NCI-H446 treated with DMSO at 0.1 percent for 48 hours (cell line): ENCODE measurements around the gene SERPINC1.
"Not testable (repeated sequence)": the region's sequence is repeated elsewhere in the genome, so short reads cannot be mapped to it uniquely, and the experiment has no call there.

Experiments
- DNase-seq: peaks from one replicate; lab custom pipeline; 2025; lab: John Stamatoyannopoulos, UW

Gene SERPINC1

GRCh38 chr1:173889885-173890284, 27.2 kb downstream of the SERPINC1 start:
- no peak for DNase-seq

- no peak for DNase-seq
Observed at GRCh38 chr1:173888749-173889148, 28.4 kb downstream of the SERPINC1 start.

DNA sequence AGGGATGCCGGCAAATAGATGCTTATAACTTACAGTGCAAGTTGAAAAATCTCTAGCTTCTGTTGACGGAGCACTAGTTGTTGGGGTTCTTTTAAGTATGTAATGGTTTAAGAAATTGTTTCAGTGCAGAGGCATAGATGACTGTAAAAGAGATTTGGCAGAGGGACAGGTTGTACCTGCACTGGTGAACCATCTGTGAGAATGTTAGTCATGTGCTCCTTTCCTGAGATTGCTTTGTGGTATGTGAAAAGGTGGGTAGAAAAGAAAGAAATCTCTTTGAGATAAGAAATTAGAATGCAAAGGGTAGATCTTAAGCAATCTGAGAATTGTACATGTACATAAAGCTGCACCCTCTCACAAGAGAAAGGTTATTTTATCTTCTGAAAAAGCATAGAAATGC, 29.5 kb downstream of the SERPINC1 start:
- DNase-seq = no peak

DNA sequence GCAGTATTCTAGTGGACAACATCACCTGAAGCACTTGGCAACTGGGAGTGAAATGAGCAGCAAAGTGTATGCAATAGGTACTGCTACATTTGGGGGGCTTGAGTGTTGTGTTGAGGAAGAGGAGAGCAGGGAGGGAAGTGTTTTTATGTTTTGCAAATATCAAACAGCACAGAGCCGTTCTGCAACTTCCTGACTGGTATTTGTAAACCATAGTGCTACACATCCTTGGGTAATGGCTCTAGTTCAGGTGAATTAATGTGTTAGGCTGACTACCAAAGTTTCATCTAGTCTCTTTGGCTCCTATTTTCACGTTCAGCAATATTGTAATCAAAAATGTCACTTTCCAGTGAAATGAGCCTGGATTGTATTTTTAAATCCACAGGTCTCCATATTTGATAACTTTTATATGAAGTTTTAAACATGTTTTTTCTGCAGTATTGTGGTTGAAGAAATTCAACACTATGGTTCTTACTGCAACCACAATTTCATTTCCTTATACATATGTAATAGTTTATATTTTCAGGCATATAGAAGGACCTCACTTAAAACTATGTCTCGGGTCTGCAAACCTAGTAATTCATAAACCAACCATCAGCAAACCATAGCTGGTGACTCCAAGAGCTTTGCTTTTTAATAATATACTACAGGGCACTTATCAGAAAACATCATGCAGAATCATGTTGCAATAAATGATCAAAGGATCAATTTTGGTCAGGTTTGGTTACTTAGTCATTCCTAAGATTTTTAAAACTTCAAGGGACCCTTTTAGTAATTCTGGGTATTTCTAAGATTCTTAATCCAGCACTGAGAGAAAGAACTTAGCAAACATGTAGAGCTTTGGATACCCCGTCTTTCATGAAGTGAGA, 30.1 kb downstream of the SERPINC1 start:
- no peak for DNase-seq

DNA sequence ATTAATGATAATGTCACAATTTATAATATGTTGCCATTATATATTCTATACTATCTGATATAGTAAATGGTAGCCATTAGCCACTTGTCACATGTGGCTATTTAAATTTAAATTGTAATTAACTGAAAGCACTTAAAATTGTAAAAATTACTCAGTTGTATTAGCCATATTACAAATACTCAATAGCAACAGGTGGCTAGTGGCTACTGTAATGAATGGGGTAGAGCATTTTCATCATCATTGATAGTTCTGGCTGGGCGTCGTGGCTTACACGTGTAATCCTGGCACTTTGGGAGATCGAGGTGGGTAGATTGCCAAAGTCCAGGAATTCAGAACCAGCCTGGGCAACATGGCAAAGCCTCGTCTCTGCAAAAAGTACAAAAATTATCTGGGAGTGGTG, 32.4 kb downstream of the SERPINC1 start:
- DNase-seq = no peak

DNA sequence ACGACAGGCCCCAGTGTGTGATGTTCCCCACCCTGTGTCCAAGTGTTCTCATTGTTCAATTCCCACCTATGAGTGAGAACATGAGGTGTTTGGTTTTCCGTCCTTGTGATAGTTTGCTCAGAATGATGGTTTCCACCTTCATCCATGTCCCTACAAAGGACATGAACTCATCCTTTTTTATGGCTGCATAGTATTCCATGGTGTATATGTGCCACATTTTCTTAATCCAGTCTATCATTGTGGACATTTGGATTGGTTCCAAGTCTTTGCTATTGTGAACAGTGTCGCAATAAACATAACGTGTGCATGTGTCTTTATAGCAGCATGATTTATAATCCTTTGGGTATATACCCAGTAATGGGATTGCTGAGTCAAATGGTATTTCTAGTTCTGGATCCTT, 36.0 kb downstream of the SERPINC1 start:
- not testable (repeated sequence) for DNase-seq

DNA sequence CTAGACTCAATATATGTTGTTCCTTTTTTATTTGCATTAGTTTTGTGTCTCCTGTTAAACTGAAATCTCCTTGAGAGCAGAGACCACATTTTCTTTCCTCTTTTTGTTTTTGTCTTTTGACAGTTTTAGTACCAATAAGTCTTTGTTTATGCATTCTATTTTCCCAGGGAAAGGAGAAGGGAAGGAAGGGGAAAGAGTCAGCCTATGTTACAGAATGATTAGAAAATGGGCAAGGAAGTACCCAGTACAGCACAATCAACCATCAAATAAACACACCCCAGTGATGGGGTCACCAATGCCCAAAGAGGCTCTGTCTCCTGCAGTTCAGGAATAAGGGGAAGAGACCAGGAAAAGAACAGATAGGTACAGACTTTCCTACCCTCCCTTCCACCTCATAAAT, 38.9 kb downstream of the SERPINC1 start:
- no peak for DNase-seq

DNA sequence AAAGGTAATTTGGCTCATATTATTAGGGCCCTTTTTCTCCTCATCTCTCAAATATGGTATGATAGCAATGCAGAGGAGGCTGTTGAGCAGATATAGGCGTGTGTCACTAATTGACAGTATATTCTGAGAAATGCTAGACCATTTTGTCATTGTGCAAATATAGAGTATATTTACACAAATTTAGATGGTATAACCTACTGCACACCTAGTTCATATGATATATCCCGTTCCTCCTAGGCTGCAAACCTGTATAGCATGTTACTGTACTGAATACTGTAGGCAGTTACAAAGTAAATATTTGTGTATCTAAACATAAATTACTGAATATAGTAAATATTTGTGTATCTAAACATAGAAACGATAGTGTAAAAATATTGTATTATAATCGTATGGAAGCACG, 40.4 kb downstream of the SERPINC1 start:
- no peak for DNase-seq

- no peak for DNase-seq
Observed at GRCh38 chr1:173871500-173871899, 45.6 kb downstream of the SERPINC1 start.

DNA sequence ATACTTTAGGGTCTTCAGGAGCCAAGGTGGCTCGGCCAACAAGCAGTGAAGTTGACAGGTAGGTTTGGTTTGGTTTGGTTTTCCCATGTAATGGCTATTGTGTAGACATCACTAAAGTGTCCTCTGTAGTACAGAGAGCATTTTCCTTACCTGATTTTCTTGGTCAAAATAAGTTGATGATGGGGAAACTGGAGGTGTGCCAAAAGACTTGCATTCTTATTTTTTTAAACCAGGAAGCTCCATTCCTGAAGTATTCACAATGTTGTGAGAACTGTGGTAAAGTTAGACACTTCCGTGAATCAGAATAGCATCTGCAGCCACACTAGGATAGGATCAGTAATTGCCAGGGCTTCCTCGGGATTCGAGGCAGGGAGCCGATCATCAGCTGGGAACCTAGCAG, 46.0 kb downstream of the SERPINC1 start:
- no peak for DNase-seq

DNA sequence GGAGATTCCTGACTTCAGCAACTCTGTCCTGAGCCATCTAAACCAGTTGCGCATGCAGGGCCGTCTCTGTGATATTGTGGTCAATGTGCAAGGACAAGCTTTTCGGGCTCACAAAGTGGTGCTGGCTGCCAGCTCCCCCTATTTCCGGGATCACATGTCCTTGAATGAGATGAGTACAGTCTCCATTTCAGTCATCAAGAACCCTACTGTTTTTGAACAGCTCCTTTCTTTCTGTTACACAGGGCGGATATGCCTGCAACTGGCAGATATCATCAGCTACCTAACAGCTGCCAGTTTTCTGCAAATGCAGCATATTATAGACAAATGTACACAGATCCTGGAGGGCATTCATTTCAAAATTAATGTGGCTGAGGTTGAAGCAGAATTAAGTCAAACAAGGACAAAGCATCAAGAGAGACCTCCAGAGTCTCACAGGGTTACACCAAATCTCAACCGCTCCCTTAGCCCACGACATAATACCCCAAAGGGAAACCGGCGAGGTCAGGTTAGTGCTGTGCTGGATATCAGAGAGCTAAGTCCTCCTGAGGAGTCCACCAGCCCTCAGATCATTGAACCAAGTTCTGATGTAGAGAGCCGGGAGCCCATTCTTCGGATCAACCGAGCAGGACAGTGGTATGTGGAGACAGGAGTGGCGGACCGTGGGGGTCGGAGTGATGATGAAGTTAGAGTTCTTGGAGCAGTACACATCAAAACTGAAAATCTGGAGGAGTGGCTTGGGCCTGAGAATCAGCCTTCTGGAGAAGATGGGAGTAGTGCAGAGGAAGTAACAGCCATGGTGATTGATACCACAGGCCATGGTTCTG, 46.7 kb downstream of the SERPINC1 start:
- DNase-seq = no peak

DNA sequence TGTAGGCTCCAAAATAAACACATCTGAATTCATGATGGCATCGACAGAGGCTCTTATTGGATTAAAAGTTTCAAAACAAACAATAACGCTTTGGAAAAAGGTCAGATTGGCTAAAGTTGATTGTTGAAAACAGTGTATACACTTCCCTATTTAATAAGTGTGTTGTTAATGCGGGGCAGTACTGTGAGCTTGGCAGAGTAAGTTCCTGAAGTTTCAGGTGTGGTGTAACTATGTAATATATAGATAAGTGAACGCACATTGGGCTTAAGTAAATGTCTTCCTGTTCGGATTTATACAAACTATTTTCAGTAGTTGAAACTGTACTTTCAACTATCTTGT, 48.1 kb downstream of the SERPINC1 start:
- DNase-seq = no peak

- DNase-seq = peak; percentile 81
Observed at GRCh38 chr1:173868266-173869020, 48.7 kb downstream of the SERPINC1 start, which contains the start of gene ZBTB37. TSS of gene ZBTB37 (plus strand) at chr1:173868380. CDS start at chr1:173870226, 1,846 bp downstream.

DNA sequence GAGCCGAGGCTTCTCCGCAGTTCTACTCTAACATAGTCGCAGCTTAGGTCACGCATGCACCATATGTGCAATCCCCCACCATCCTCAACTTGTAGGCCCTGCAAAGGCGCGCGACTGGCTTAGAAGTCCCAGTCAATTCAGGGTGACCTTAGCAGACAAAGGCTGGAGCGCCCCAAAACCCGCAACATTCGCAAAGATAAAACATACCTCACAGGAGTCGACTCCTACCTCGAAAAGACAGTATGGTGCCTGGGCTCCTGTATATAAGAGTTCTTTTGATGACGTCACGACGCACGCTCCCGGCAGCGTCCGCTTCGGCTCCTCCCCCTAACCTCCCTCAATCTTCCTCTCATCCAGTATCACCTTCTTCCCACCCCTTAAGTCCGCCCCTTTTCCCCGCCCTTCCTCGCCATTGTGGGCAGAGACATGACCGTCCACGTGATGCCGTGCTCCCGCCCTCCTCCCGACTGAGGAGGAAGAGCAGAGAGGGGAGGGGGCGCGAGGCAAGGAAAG, 49.3 kb downstream of the SERPINC1 start, which contains the start of gene GAS5:
TSS of gene GAS5 (minus strand) at position 237 of the 513 bp plus-strand sequence.
- peak; percentile 99 for DNase-seq

DNA sequence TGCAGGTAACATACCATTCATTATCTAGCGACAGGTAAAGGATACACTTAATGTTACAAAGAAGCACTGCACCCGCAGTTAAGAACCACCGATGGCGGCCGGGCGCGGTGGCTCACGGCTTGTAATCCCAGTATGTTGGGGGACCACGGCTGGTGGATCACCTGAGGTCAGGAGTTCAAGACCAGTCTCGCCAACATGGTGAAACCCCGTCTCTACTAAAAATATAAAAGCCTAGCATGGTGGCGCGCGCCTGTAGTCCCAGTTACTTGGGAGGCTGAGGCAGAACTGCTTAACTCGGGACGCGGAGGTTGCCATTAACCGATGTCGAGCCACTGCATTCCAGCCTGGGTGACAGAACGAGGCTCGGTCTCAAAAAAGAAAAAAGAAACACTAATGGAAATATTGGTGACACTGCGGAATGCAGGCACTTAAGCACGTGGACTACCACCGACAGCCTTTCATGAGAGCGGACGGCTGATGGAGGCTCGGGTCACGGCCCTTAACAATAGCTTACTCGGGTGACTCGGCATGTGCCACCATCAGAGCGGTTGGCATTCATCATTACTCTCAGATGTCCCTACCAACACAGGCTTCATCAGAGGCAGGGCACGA, 49.9 kb downstream of the SERPINC1 start:
- no peak for DNase-seq

DNA sequence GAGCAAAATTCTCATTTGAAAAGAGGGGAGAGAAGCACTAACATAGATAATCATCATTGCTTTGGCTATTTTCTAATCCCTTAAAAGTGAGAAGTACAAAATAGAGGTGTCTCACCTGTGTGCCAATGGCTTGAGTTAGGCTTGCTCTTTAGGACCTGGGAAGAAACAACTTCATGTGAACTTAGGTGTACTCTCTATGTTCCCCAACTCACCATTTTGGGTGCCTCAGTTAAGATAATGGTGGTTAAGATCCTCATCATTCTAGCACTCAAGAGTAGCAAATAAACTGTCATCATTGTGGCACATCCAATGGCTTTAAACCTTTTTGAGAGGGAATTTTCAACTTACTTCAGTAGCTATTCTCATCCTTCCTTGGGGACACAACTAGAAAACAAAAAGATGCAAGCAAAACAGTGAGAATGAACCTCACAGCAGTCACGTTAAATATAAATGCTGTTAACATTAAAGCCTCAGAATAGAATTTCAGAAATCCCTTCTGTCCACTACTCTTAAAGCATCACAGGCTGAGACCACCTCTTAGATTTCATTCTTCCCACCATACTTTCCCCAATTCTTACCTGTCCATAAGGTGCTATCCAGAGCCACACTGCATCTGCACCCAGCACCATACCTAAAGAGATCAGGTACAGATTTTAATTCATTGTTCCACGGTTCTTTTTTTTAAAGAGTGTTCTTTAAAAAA, 50.6 kb downstream of the SERPINC1 start:
- DNase-seq = no peak

- DNase-seq = no peak
Observed at GRCh38 chr1:173865468-173866164, 51.5 kb downstream of the SERPINC1 start.

DNA sequence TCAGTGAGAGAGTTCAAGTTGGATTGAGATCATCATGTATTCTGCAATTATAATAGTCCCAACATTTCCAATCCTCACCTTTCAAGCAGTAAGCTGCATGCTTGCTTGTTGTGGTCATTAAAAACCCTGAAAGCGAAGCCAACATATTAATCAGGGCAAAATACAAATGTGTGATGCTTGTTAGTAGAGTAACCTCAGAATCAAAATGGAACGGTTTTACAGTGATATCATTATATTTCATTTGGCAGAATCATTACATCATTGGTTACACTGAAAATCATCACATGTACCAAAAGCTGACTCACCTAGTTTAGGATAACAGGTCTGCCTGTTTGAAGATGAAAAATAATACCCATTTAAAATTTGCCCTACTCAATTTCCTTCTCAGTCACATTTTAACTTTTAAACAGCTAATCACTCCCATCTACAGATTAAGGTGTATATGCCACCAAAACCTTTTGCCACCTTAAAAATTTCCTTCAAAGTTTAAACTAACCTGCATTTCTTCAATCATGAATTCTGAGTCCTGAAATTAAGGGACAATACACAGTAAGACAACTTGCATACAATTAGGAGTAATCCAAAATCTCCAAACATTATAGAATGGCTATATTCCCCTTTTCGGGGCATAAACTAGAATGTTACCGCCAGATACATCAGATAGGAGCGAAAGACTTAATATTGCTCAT, 52.8 kb downstream of the SERPINC1 start:
- DNase-seq = no peak

DNA sequence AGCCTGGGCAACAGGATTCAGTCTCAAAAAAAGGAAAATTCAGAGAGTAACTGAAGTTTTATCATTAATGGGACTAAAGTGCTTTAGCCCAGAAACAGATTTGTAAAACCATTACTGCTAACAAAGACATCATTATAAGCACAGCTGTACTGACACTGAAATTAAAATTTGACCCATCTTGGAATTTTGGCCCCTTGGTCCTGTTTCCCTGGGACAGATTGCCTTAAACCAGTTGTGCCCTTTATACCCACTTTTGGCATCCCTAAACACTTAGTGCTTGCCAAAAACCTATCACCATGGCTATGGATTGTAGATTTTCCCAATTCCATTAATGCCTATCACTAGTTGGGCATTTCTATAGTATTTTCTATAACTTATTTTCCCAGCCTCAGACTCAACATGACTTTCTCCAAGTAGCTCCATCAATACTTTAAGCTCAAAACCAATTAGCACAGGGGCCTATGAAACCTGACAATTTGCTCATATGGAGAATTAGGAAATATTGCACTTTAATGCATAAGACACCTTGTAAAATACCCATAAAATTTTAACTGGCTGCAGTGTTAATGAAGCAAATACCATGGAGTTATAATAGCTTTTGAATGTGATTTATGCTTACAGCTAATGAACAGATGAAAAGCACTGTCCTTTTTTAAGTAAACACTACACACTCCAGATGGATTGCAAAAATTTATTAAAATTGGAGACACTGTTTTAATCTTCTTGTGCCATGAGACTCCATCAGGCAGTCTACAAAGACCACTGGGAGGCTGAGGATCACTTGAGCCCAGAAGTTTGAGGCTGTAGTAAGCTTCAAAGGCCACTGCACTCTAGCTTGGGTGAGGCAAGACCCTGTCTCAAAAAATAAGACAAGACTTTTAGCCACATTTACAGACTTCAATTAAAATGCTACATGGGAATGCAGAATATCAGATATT, 53.6 kb downstream of the SERPINC1 start:
- no peak for DNase-seq
